ENCODE data around the gene CCL24. TPM values are rescaled to one million over a fixed set of nuclear protein-coding genes. Genes with fewer than 3 reads are reported as not detected.

Gene CCL24
- total RNA-seq, 1 experiment from 2014 or later = not detected

DNA sequence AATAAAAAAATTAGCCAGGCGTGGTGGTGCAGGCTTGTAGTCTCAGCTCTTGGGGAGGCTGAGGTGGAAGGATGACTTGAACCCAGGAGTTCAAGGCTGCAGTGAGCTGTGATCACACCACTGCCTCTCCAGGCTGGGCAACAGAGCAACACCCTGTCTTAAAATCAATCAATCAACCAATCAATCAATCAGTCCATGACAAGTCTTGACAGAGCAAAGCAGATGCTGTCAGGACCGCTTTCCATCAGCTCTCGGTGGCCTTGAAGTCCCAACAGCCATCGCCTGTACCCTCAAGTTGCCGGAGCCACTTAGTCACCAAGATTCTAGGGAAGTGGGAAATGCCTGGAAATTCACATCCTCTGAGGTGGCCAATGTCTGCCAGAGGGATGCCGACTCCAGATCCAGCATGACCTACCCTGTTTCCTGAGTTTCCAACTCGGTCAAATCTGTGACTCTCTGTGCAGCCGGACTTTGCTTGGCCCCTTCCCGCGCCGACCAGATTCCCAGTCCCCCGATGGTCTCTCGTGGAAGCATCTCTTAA lies 871 bp upstream of the CCL24 start:
- Mint-ChIP-seq H3K4me3 (no peak overlapping the region), H3K9me3 (no peaks in the 10 kb centered on the region), H3K36me3 (no peaks in the 10 kb centered on the region), H3K27ac (no peak overlapping the region), H3K4me1 (no peaks in the 10 kb centered on the region), H3K27me3 (ENCODE audit: low read depth) (no peaks in the 10 kb centered on the region; the same call in 1 of the 2 replicates)
- TF ChIP-seq, protein P1, sequence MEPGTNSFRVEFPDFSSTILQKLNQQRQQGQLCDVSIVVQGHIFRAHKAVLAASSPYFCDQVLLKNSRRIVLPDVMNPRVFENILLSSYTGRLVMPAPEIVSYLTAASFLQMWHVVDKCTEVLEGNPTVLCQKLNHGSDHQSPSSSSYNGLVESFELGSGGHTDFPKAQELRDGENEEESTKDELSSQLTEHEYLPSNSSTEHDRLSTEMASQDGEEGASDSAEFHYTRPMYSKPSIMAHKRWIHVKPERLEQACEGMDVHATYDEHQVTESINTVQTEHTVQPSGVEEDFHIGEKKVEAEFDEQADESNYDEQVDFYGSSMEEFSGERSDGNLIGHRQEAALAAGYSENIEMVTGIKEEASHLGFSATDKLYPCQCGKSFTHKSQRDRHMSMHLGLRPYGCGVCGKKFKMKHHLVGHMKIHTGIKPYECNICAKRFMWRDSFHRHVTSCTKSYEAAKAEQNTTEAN (CRISPR knock-in tag; IDR thresholded peaks at IDR 0.05) = no peak
- TF ChIP-seq PRDM15 (CRISPR knock-in tag; IDR thresholded peaks at IDR 0.05) (peak; percentile 45; the same call in 1 of the 2 replicates), SOX15 (CRISPR knock-in tag; IDR thresholded peaks at IDR 0.05) (no peak)
- CTCF ChIA-PET = no interaction called here
- ATAC-seq = no peak
- no peak for DNase-seq (ENCODE audit: low spot score)
- POLR2A ChIA-PET = no interaction called here

GRCh38 chr7:75813084-75813483 lies 522 bp downstream of the CCL24 start:
- POLR2A ChIA-PET = no interaction called here
- Mint-ChIP-seq H3K27ac (no peak overlapping the region), H3K36me3 (no peaks in the 10 kb centered on the region), H3K4me3 (no peak overlapping the region), H3K4me1 (no peaks in the 10 kb centered on the region), H3K9me3 (peaks cover 1% of the 10 kb centered on the region), H3K27me3 (ENCODE audit: low read depth) (no peaks in the 10 kb centered on the region; the same call in 1 of the 2 replicates)
- ATAC-seq = no peak
- CTCF ChIA-PET = no interaction called here
- no peak for DNase-seq (ENCODE audit: low spot score)
- TF ChIP-seq ZSCAN18 (CRISPR knock-in tag; IDR thresholded peaks at IDR 0.05) (no peak), PREB (CRISPR knock-in tag; IDR thresholded peaks at IDR 0.05; ENCODE audit: borderline replicate concordance) (no peak), GABPB1 (CRISPR knock-in tag; IDR thresholded peaks at IDR 0.05) (no peak)
- TF ChIP-seq, protein P2, sequence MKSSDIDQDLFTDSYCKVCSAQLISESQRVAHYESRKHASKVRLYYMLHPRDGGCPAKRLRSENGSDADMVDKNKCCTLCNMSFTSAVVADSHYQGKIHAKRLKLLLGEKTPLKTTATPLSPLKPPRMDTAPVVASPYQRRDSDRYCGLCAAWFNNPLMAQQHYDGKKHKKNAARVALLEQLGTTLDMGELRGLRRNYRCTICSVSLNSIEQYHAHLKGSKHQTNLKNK (CRISPR knock-in tag; IDR thresholded peaks at IDR 0.05) = no peak
- TF ChIP-seq, protein P3, sequence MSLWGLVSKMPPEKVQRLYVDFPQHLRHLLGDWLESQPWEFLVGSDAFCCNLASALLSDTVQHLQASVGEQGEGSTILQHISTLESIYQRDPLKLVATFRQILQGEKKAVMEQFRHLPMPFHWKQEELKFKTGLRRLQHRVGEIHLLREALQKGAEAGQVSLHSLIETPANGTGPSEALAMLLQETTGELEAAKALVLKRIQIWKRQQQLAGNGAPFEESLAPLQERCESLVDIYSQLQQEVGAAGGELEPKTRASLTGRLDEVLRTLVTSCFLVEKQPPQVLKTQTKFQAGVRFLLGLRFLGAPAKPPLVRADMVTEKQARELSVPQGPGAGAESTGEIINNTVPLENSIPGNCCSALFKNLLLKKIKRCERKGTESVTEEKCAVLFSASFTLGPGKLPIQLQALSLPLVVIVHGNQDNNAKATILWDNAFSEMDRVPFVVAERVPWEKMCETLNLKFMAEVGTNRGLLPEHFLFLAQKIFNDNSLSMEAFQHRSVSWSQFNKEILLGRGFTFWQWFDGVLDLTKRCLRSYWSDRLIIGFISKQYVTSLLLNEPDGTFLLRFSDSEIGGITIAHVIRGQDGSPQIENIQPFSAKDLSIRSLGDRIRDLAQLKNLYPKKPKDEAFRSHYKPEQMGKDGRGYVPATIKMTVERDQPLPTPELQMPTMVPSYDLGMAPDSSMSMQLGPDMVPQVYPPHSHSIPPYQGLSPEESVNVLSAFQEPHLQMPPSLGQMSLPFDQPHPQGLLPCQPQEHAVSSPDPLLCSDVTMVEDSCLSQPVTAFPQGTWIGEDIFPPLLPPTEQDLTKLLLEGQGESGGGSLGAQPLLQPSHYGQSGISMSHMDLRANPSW (CRISPR knock-in tag; conservative IDR thresholded peaks at IDR 0.05; ENCODE audit: low read depth) = no peak

DNA sequence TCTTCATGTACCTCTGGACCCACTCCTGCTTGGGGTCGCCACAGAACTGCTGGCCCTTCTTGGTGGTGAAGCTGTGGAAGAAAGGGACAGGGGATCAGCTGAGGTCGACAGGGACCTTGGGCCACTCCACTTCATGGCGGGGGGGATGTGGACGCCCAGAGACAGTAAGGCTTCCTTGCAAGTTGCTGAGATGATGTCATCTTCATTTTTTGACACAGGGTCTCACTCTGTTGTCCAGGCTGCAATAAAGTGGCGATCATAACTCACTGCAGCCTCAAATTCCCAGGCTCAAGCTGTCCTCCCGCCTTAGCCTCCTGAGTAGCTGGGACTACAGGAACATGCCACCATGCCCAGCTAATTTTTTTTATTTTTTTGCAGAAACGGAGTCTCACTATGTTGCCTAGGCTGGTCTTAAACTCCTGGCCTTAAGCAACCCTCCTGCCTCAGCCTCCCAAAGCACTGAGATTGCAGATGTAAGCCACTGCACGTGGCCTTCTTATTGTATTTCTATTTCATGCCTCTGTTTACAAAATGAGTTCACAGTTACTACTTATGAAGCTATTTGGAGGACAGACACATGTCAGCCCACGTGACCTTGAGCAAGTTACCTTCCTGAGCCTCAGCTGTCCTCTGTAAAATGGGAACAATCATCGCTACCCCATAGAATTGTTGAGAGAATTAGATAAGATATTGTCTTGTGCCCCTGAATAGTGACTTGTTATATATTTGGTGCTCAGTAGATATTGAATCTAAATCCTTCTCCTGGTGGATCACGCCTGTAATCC lies 1.5 kb downstream of the CCL24 start:
- peaks cover 5% of the 10 kb centered on the region; the same call in 1 of the 2 replicates for H3K27me3 Mint-ChIP-seq (ENCODE audit: low read depth)
- POLR2A ChIA-PET = no interaction called here
- H3K4me3 Mint-ChIP-seq = no peak overlapping the region
- TF ChIP-seq ZSCAN18 (CRISPR knock-in tag; IDR thresholded peaks at IDR 0.05) (no peak), NFYB (CRISPR knock-in tag; conservative IDR thresholded peaks at IDR 0.05; ENCODE audit: low read depth) (no peak), GRHL2 (CRISPR knock-in tag; IDR thresholded peaks at IDR 0.05; ENCODE audit: insufficient replicate concordance, severe bottlenecking) (no peak), PRRX2 (CRISPR knock-in tag; IDR thresholded peaks at IDR 0.05) (no peak), ELF4 (CRISPR knock-in tag; IDR thresholded peaks at IDR 0.05; ENCODE audit: low read depth) (no peak)
- TF ChIP-seq, protein P4, sequence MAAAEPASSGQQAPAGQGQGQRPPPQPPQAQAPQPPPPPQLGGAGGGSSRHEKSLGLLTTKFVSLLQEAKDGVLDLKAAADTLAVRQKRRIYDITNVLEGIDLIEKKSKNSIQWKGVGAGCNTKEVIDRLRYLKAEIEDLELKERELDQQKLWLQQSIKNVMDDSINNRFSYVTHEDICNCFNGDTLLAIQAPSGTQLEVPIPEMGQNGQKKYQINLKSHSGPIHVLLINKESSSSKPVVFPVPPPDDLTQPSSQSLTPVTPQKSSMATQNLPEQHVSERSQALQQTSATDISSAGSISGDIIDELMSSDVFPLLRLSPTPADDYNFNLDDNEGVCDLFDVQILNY (CRISPR knock-in tag; IDR thresholded peaks at IDR 0.05) = no peak

More for the DNA sequence above, 1.5 kb downstream of the CCL24 start:
- Mint-ChIP-seq H3K9me3 (peaks cover 11% of the 10 kb centered on the region), H3K4me1 (no peaks in the 10 kb centered on the region), H3K27ac (no peak overlapping the region), H3K36me3 (peaks cover 5% of the 10 kb centered on the region)
- CTCF ChIA-PET = interaction anchor here (0.8 kb wide), 1 partner anchor 50 kb away, joined by 3 read pairs; no protein-coding TSS in a partner anchor
- no peak for ATAC-seq
- no peak for DNase-seq (ENCODE audit: low spot score)
